Measurements from ENCODE around the gene MCMBP.

Gene MCMBP

GRCh38 chr10:119781498-119781897, 91.1 kb downstream of the MCMBP start:
- no peak for DNase-seq

DNA sequence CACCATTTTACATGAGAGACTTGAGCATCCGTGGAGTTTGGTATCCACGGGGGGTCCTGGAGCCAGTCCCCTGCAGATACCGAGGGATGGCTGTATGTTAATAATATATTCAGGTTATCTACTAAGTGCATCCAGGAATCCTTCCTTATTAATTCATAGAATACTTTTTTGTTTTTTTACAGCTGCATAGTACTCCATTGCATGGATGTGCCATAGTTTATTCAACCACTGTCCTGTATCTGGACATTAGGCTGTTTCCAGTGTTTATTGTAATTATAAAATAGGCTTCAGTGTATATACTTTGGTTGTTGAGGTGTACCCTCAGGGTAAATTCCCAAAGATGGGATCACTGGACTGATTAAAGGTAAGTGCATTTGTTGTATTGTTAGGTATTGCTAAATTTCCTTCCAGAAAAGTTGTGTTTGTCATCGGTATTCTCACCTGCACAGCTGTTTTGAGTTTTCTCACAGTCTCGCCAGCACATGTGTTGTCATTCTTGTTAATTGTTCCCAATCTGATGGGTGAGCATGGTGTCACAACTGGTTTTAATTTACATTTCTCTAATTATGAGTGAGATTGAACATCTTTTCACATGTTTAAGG, 91.7 kb downstream of the MCMBP start:
- DNase-seq = no peak
